PFSK-1 (cell line): ENCODE results near the gene HMX1.

Experiments
- FOXP2 ChIP-seq: optimal IDR thresholded peaks from 2 replicates; pipeline ENCODE3; 2011; ENCODE audit warnings: borderline replicate concordance, control low read depth, inconsistent platforms; ENCODE audit not compliant: insufficient read depth; ENCODE audit errors: extremely low read length, extremely low read depth
- POLR2AphosphoS5 ChIP-seq: IDR thresholded peaks from 2 replicates; pipeline ENCODE4 v1.6.1; 2012; ENCODE audit warnings: low read depth, mild to moderate bottlenecking, control low read depth, low read length, moderate library complexity
- REST ChIP-seq, 2 experiments: IDR thresholded peaks; 2 replicates each; pipeline versions ENCODE4 v1.6.1 to v1.8.0; 2011 to 2012; ENCODE audit warnings: low read depth in 2 of 2, low read length in 2 of 2, control low read depth in 1 of 2, inconsistent platforms in 1 of 2, mild to moderate bottlenecking in 1 of 2, moderate library complexity in 1 of 2; ENCODE audit not compliant: insufficient read depth in 1 of 2
- SIN3A ChIP-seq: IDR thresholded peaks from 2 replicates; pipeline ENCODE4 v1.6.1; 2012; ENCODE audit warnings: mild to moderate bottlenecking, low read length, moderate library complexity, borderline replicate concordance; ENCODE audit not compliant: insufficient read depth
- TAF1 ChIP-seq: IDR thresholded peaks from 2 replicates; pipeline ENCODE4 v1.6.1; 2012; ENCODE audit warnings: low read length, control low read depth, borderline replicate concordance; ENCODE audit not compliant: insufficient read depth

HMX1 gene

GRCh38 chr4:8834681-8835220 lies 36.9 kb downstream of the HMX1 start:
- TF ChIP-seq SIN3A (no peak), FOXP2 (no peak), POLR2AphosphoS5 (no peak), REST (IDR thresholded peaks at IDR 0.05; ENCODE audit: insufficient read depth in 1 of 2, low read depth in 2 of 2, low read length in 2 of 2) (no peak)

GRCh38 chr4:8832113-8832915 lies 39.3 kb downstream of the HMX1 start:
- TF ChIP-seq FOXP2 = no peak
- TF ChIP-seq TAF1 = no peak
- TF ChIP-seq SIN3A = no peak
- no peak for TF ChIP-seq REST (IDR thresholded peaks at IDR 0.05; ENCODE audit: insufficient read depth in 1 of 2, low read depth in 2 of 2, low read length in 2 of 2)
- no peak for TF ChIP-seq POLR2AphosphoS5

- TF ChIP-seq TAF1 = no peak
- TF ChIP-seq SIN3A = no peak
- no peak for TF ChIP-seq REST (IDR thresholded peaks at IDR 0.05; ENCODE audit: insufficient read depth in 1 of 2, low read depth in 2 of 2, low read length in 2 of 2)
- TF ChIP-seq FOXP2 = no peak
- TF ChIP-seq POLR2AphosphoS5 = no peak
Observed at GRCh38 chr4:8831221-8832112, 40.2 kb downstream of the HMX1 start.

GRCh38 chr4:8830611-8831200 lies 40.9 kb downstream of the HMX1 start:
- TF ChIP-seq POLR2AphosphoS5 (no peak), SIN3A (no peak), TAF1 (no peak), FOXP2 (no peak), REST (IDR thresholded peaks at IDR 0.05; ENCODE audit: insufficient read depth in 1 of 2, low read depth in 2 of 2, low read length in 2 of 2) (no peak)
